Stimulated activated CD4-positive, alpha-beta T cell treated with anti-CD3 and anti-CD28 coated beads, Interleukin-2, amount 100 ng/mL, for 24 hours (primary cell): ENCODE data around the gene VPS51.
"Not testable (repeated sequence)": the region's sequence is repeated elsewhere in the genome, so short reads cannot be mapped to it uniquely, and the experiment has no call there.

Experiments used
- DNase-seq, 2 donors: peaks; one replicate each; pipeline ENCODE4 v3.0.0-alpha.2; 2020

Gene VPS51

GRCh38 chr11:65136515-65137096 lies 40.6 kb downstream of the VPS51 start:
- DNase-seq: no peak

GRCh38 chr11:65141896-65142494 lies 46.0 kb downstream of the VPS51 start:
- DNase-seq: no peak

GRCh38 chr11:65147352-65148075 lies 51.5 kb downstream of the VPS51 start:
- DNase-seq: no peak

GRCh38 chr11:65148657-65149056 lies 52.6 kb downstream of the VPS51 start:
- DNase-seq: no peak

- not testable (repeated sequence) for DNase-seq
Observed at GRCh38 chr11:65150131-65150508, 54.1 kb downstream of the VPS51 start.

GRCh38 chr11:65150509-65151299 lies 54.7 kb downstream of the VPS51 start:
- peak in 1 of 2 donors; percentile 41 for DNase-seq

GRCh38 chr11:65151331-65151899 lies 55.4 kb downstream of the VPS51 start:
- DNase-seq: no peak

- no peak for DNase-seq
Observed at GRCh38 chr11:65152122-65152521, 56.1 kb downstream of the VPS51 start.

- DNase-seq: no peak
Observed at GRCh38 chr11:65156256-65156655, 60.2 kb downstream of the VPS51 start.

- no peak for DNase-seq
Observed at GRCh38 chr11:65156926-65157325, 60.9 kb downstream of the VPS51 start.

- no peak for DNase-seq
Observed at GRCh38 chr11:65157336-65157735, 61.3 kb downstream of the VPS51 start.

- DNase-seq: no peak
Observed at GRCh38 chr11:65159012-65159411, 63.0 kb downstream of the VPS51 start.

- no peak for DNase-seq
Observed at GRCh38 chr11:65160643-65161042, 64.6 kb downstream of the VPS51 start.
